Hepatic stellate cell (primary cell): ENCODE data around the gene BTBD9.
A peak's percentile ranks its signal among the peaks of the same experiment; 100 is the strongest.
"Not testable (repeated sequence)": the region's sequence is repeated elsewhere in the genome, so short reads cannot be mapped to it uniquely, and the experiment has no call there.

Source experiments
- DNase-seq: peaks from one replicate; pipeline ENCODE4 v3.0.0; 2011; ENCODE audit warnings: low spot score

Gene BTBD9

GRCh38 chr6:38648629-38649028, 8.9 kb upstream of the BTBD9 start:
- DNase-seq = no peak

- DNase-seq = no peak
Measured at GRCh38 chr6:38646166-38646878, 6.6 kb upstream of the BTBD9 start.

DNA sequence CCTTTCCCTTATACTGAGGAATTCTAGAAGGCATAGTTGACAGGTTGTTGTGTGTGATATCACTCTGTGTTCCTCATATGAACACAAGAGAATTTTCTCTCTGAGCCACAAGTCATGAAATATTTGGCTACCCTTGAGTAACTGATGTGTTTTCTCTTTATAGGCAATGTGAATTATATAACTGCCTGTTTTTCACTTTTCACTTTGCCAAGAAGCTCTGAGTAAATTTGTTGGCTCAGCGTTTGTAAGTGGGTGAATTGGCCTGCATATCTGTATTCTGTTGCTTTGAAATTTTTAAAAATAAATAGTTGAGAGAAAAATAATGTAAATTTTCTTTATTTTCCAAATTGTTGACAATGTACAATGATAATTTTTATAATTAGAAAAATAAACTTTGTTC, 5.2 kb upstream of the BTBD9 start:
- no peak for DNase-seq

- no peak for DNase-seq
Measured at GRCh38 chr6:38640216-38640909, 634 bp upstream of the BTBD9 start.

- DNase-seq = peak; percentile 50
Measured at GRCh38 chr6:38638941-38639497, 710 bp downstream of the BTBD9 start.

- no peak for DNase-seq
Measured at GRCh38 chr6:38637756-38638155, 2.0 kb downstream of the BTBD9 start.

- DNase-seq = no peak
Measured at GRCh38 chr6:38636027-38636426, 3.7 kb downstream of the BTBD9 start.

DNA sequence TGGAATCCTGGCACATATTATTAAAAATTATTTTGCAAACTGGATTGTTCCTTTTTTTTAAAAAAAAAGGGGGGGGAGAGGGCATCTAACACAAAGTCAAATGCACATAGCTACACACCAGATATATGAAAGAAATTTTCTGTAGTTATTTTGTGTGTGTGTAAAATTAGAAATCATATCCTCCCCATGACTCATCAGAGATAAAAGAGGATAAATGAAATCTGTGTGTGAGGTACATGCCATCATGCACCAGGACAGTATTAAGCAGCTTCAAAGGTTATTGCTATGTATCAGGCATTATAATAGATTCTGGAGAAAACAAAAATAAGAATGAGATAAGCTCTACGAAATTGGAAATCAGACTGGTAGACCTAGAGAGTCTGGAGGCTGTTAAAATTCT, 5.2 kb downstream of the BTBD9 start:
- no peak for DNase-seq

GRCh38 chr6:38632490-38632889, 7.2 kb downstream of the BTBD9 start:
- DNase-seq = no peak

GRCh38 chr6:38631186-38631783, 8.4 kb downstream of the BTBD9 start:
- no peak for DNase-seq

GRCh38 chr6:38625217-38625616, 14.5 kb downstream of the BTBD9 start:
- DNase-seq = no peak

DNA sequence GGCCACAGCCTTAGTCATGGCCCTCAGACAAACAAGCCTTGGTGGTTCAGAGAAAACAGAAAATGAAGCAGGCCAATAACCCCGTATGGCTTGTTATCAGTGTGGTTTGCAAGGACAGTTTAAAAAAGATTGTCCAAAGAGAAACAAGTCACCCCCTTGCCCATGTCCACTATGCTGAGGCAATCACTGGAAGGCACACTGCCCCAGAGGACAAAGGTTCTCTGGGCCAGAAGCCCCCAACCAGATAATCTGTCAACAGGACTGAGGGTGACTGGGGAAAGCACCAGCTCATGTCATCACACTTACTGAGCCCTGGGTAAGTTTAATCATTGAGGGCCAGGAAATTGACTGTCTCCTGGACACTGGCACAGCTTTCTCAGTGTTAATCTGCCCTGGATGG, 20.4 kb downstream of the BTBD9 start:
- DNase-seq = not testable (repeated sequence)

GRCh38 chr6:38618301-38618700, 21.4 kb downstream of the BTBD9 start:
- not testable (repeated sequence) for DNase-seq

DNA sequence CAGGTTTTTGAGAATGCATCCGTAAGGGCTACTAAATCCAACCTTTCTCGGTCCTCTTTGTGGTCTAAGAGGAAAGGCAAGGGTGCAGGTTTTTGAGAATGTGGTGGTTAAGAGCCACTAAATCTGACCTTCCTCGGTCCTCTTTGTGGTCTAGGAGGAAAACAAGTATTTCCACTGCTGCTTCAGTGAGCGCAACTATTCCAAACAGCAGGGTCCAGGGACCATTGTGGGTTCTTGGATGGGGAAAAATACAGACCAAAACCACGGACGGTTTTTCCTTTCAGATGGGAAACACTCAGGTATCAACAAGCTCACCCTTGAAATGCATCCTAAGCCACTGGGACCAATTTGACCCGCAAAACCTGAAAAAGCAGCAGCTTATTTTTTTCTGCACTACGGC, 21.9 kb downstream of the BTBD9 start:
- no peak for DNase-seq

DNA sequence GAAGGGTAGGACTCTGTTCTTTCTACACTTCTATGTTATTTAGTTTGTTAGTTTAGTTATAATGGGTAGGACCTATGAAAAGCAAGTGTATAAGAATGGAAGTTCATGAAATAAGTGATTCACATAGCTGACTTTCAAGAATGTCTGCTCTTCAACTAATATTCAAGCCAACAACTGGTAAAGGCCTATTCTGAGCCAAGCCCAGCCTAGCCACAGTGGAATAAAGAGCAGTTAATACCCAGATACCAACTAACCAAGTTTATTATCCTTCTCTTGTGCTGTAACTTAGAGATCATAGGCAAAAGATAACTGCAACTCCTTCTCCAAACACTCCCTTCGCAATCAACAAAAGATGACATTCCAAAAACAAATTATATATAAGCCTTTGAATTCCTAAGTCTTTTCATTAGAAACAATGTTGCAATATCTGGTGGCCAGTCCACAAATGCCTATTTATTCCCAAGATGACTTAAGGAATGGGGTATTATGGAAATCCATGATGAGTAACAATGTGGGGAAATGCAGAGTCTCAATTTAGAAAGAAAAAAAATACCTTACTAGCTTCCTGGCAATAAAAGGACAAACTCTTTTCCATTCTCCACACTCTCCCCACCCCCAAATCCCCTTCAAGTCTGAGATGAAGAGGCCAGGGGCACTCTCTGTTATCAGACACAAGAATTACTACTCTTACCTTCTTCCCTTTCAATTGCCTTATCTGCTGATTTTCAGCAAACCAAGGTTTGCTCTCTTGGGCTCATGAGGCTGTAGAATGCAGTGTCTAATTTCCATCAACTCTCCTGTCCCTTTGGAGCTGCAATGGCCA, 27.4 kb downstream of the BTBD9 start:
- DNase-seq = peak; percentile 24

DNA sequence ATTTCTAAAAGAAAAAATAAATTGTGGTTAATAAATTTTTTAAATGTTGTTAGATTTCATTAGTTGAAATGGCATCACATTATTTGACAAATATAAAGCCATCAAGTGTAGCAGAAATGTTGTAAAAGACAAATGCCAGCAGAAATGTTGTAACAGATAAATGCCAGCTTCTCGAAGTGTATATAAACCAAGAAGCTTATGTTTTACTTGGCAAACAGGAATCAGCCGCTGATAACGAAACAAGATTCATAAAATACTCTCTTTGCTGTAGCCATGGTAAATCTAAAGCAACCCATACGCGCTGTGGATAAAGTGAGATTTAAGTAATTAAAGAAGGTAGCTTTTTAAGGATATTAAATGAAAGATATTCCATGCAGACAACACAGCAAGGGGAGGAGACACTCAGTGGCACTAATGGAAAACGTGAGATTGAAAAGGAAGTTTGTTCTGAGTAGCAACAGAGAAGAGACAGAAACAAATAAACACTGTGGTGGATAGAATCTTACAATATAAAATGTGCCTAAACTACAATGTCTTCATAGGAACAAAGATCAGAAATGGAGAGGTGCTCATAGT, 29.6 kb downstream of the BTBD9 start:
- DNase-seq = no peak

- no peak for DNase-seq
Measured at GRCh38 chr6:38604700-38605099, 35.0 kb downstream of the BTBD9 start.

- no peak for DNase-seq
Measured at GRCh38 chr6:38603966-38604365, 35.8 kb downstream of the BTBD9 start.

DNA sequence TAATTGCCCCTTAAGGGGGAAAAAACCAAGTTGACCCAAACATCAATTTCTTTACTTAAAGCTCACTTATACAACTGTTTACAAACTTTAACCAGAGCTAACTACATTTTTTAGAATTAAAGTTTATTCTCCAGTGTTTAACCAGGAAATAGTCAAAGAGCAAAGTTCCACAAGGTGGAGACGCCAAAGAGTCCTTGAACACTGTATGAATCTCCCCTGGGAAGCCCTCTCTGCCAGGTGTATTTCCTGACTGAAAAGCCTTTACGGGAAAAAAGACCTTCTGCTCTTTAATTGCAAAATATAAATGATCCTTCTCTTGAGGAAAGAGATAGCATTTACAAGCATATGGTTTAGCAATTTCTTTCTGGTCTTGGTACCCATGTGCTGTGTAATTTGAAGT, 36.2 kb downstream of the BTBD9 start:
- no peak for DNase-seq

DNA sequence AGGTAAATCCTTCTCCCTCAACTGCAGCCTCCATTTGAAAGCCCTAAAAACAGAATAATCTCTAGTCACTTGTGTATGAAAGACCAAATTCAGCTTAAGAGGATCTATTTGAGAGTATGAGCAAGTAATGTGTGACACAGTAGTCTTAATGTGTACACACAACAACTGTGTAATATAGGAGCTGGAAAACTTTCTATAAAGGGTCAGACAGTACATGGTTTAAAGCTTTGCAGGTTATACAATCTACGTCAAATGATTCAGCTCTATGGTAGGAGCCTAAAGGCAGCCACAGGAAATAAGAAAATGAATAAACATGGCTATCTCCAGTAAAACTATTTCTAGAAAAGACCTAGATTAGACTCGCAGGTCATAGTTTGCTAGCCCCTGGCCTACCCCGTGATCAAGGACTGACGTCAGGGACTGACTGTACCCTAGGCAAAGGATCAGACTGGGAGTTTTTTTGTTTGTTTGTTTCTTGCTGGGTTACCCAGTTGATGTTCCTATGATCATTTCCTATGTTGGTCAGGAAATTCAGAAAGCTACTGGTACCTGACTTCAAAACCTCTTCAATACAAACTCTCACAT, 39.7 kb downstream of the BTBD9 start:
- no peak for DNase-seq

- no peak for DNase-seq
Measured at GRCh38 chr6:38599261-38599660, 40.5 kb downstream of the BTBD9 start.
